Measurements from ENCODE around the gene RIMBP2.
"Not testable (repeated sequence)": the region's sequence is repeated elsewhere in the genome, so short reads cannot be mapped to it uniquely, and the experiment has no call there.

RIMBP2 gene

GRCh38 chr12:130715998-130716968, at the start of gene RIMBP2:
RIMBP2 (minus strand) TSS chr12:130716299; CDS start chr12:130479013, 237,286 bp downstream.
- no peak for DNase-seq (ENCODE audit: low read depth in 3 of 3, low spot score in 1 of 3)

- no peak for DNase-seq (ENCODE audit: low read depth in 3 of 3, low spot score in 1 of 3)
These were observed 49.1 kb upstream of the RIMBP2 start for GRCh38 chr12:130765186-130765659.

- DNase-seq (ENCODE audit: low read depth in 3 of 3, low spot score in 1 of 3): no peak
These were observed 48.5 kb upstream of the RIMBP2 start for GRCh38 chr12:130764475-130765185.

GRCh38 chr12:130764073-130764472, 48.0 kb upstream of the RIMBP2 start:
- no peak for DNase-seq (ENCODE audit: low read depth in 3 of 3, low spot score in 1 of 3)

- no peak for DNase-seq (ENCODE audit: low read depth in 3 of 3, low spot score in 1 of 3)
These were observed 46.2 kb upstream of the RIMBP2 start for GRCh38 chr12:130762319-130762675.

- peak; percentile 9 to 52 (median 10) for DNase-seq (ENCODE audit: low read depth in 3 of 3, low spot score in 1 of 3)
These were observed 45.6 kb upstream of the RIMBP2 start for GRCh38 chr12:130761537-130762318.

- DNase-seq (ENCODE audit: low read depth in 3 of 3, low spot score in 1 of 3): no peak
These were observed 38.3 kb upstream of the RIMBP2 start for GRCh38 chr12:130754234-130754901.

GRCh38 chr12:130752692-130753230, 36.7 kb upstream of the RIMBP2 start:
- DNase-seq (ENCODE audit: low read depth in 3 of 3, low spot score in 1 of 3): no peak

GRCh38 chr12:130752037-130752436, 35.9 kb upstream of the RIMBP2 start:
- DNase-seq (ENCODE audit: low read depth in 3 of 3, low spot score in 1 of 3): not testable (repeated sequence)

GRCh38 chr12:130748786-130749185, 32.7 kb upstream of the RIMBP2 start:
- no peak for DNase-seq (ENCODE audit: low read depth in 3 of 3, low spot score in 1 of 3)

GRCh38 chr12:130747867-130748740, 32.0 kb upstream of the RIMBP2 start:
- peak; percentile 13 to 65 (median 17) for DNase-seq (ENCODE audit: low read depth in 3 of 3, low spot score in 1 of 3)

- DNase-seq (ENCODE audit: low read depth in 3 of 3, low spot score in 1 of 3): no peak
These were observed 30.4 kb upstream of the RIMBP2 start for GRCh38 chr12:130746546-130746945.

- DNase-seq (ENCODE audit: low read depth in 3 of 3, low spot score in 1 of 3): no peak
These were observed 29.8 kb upstream of the RIMBP2 start for GRCh38 chr12:130745921-130746320.

- no peak for DNase-seq (ENCODE audit: low read depth in 3 of 3, low spot score in 1 of 3)
These were observed 28.2 kb upstream of the RIMBP2 start for GRCh38 chr12:130744274-130744673.

GRCh38 chr12:130743606-130744005, 27.5 kb upstream of the RIMBP2 start:
- DNase-seq (ENCODE audit: low read depth in 3 of 3, low spot score in 1 of 3): no peak

GRCh38 chr12:130743176-130743575, 27.1 kb upstream of the RIMBP2 start:
- no peak for DNase-seq (ENCODE audit: low read depth in 3 of 3, low spot score in 1 of 3)

- no peak for DNase-seq (ENCODE audit: low read depth in 3 of 3, low spot score in 1 of 3)
These were observed 26.6 kb upstream of the RIMBP2 start for GRCh38 chr12:130742716-130743115.

- no peak for DNase-seq (ENCODE audit: low read depth in 3 of 3, low spot score in 1 of 3)
These were observed 26.0 kb upstream of the RIMBP2 start for GRCh38 chr12:130742112-130742511.

- DNase-seq (ENCODE audit: low read depth in 3 of 3, low spot score in 1 of 3): no peak
These were observed 23.5 kb upstream of the RIMBP2 start for GRCh38 chr12:130739571-130739970.

All from stimulated activated CD4-positive, alpha-beta T cell treated with anti-CD3 and anti-CD28 coated beads, TNF-alpha, amount 100 ng/mL, for 1 hour (primary cell).